Activated T-cell treated with anti-CD3 and anti-CD28 coated beads, Interleukin-2, amount 50 U/mL, for 4 hours (primary cell): Measurements from ENCODE around the gene RSBN1. TPM values are rescaled to one million over a fixed set of nuclear protein-coding genes. Genes with fewer than 3 reads are reported as not detected.

ENCODE experiments used
- ATAC-seq, 2 donors: fragments of 200-7000 bp; cut with Tn5 transposase; one replicate each; pipeline ENCODE4 v1.10.0; 2021
- DNase-seq: peaks from one replicate; pipeline ENCODE4 v3.0.0-alpha.2; 2020
- H3K27me3 Mint-ChIP-seq: one replicate; pipeline ENCODE4 v1.8.0; 2021; ENCODE audit warnings: low read depth, mixed read lengths
- H3K36me3 Mint-ChIP-seq: one replicate; pipeline ENCODE4 v1.8.0; 2022; ENCODE audit warnings: mixed read lengths; ENCODE audit not compliant: insufficient read depth
- H3K4me1 Mint-ChIP-seq: one replicate; pipeline ENCODE4 v1.8.0; 2021; ENCODE audit warnings: low read depth, mixed read lengths
- H3K4me3 Mint-ChIP-seq: one replicate; pipeline ENCODE4 v1.8.0; 2021; ENCODE audit warnings: mild to moderate bottlenecking, moderate library complexity, mixed read lengths
- H3K9me3 Mint-ChIP-seq: one replicate; pipeline ENCODE4 v1.8.0; 2021; ENCODE audit warnings: mixed read lengths
- total RNA-seq, 3 donors: library from RNA; stranded (reverse); gene quantifications; one replicate each; pipeline ENCODE4 v1.2.1, GENCODE V29; 2021

RSBN1 gene
- total RNA-seq, 3 donors from 2014 or later = 15.4 to 20.2 (median 17.2) TPM

DNA sequence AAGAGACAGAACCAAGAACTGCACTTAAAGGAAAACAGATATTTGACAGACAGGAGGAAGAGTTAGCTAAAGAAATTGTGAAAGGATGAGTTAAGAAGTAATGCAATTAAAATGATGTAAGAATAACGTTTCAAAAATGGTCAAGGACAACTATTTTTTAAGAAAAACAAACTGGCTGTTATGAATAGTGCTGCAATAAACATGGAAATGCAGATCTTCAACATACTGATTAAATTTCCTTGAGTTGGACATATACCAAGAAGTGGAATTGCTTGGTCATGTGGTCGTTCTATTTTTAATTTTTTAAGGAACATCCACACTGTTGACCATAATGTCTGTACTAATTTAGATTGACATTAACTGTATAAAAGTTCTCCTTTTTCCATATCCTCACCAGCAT lies 29.9 kb downstream of the RSBN1 start:
- ATAC-seq (no peak), DNase-seq (no peak)
- peaks cover 17% of the 10 kb centered on the region for H3K36me3 Mint-ChIP-seq
- no peak overlapping the region for H3K4me3 Mint-ChIP-seq
- no peaks in the 10 kb centered on the region for H3K27me3 Mint-ChIP-seq
- H3K9me3 Mint-ChIP-seq = no peaks in the 10 kb centered on the region
- H3K4me1 Mint-ChIP-seq = peaks cover 28% of the 10 kb centered on the region

DNA sequence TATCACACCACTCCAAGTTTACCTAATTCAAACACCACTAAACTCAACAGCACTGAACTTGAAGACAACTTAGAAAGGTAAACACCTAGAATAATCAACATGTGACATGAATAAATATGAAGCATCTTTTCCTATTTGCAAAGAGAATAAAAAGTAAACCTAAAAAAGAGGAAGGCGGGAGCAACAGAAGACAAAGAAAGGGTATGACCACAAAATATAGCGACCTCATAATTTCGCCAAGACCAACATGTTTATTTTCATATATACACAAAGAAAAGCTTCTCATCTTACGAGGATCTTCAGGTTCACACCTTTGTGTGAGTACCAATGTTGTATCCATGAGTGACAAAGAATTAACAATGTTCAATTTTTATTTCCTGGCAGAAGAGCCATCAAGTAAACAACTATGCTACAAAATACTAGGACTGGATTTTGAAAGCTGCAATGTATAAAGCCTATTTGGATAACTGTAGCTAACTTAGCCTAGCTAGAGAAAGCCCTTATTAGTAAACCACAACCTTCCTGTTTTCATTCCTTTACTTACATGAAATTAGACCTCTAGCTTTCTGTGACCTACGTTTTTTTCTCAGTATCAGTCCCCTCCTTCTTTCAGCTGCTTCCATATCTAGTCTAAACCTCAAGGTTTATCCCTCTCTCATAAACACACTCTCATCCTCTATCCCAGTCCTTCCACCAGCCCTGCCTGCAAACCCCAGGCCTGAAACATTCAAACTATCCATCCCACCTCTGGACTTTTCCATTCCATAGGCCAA lies 31.7 kb downstream of the RSBN1 start:
- Mint-ChIP-seq H3K27me3 (no peaks in the 10 kb centered on the region), H3K4me3 (no peak overlapping the region), H3K4me1 (peaks cover 11% of the 10 kb centered on the region), H3K36me3 (peaks cover 14% of the 10 kb centered on the region), H3K9me3 (no peaks in the 10 kb centered on the region)
- DNase-seq (no peak), ATAC-seq (peak; percentile 16 to 19)

DNA sequence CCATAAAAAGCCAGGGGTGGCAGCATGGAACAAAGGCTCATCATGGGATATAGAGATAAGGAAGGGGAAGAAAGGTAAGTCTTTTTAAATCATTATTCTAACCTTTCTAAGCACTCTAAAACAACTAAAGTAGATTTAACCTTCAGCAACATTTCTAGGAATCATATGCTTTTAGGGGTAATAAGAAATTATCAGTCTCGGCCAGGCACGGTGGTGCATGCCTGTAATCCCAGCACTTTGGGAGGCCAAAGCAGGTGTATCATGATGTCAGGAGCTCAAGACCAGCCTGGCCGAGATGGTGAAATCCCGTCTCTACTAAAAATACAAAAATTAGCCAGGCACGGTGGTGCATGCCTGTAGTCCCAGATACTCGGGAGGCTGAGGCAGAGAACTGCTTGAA lies 32.7 kb downstream of the RSBN1 start:
- Mint-ChIP-seq H3K4me3 (no peak overlapping the region), H3K36me3 (peaks cover 15% of the 10 kb centered on the region), H3K27me3 (no peaks in the 10 kb centered on the region), H3K4me1 (peaks cover 7% of the 10 kb centered on the region), H3K9me3 (no peaks in the 10 kb centered on the region)
- DNase-seq (no peak), ATAC-seq (no peak)

DNA sequence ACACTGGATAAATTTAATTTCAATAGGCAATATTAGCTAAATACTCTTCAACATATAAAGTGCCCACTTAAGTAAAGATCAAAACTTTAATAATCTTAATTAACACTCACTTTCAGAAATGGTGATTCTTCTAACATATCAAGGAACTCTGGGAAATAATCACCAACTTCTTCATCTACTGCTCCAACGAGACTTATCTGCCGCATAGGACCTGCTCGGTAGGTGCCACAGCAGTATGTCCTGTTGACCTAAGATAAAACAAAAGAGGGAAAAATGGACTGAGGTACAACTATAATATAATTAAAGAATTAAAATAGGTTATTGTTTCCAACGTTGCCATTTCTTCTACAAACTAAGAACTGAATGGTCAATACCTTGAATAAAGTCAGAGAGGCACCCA lies 34.7 kb downstream of the RSBN1 start:
- DNase-seq (no peak), ATAC-seq (no peak)
- Mint-ChIP-seq H3K4me1 (peaks cover 7% of the 10 kb centered on the region), H3K4me3 (no peak overlapping the region), H3K36me3 (peaks cover 20% of the 10 kb centered on the region), H3K27me3 (no peaks in the 10 kb centered on the region), H3K9me3 (no peaks in the 10 kb centered on the region)

DNA sequence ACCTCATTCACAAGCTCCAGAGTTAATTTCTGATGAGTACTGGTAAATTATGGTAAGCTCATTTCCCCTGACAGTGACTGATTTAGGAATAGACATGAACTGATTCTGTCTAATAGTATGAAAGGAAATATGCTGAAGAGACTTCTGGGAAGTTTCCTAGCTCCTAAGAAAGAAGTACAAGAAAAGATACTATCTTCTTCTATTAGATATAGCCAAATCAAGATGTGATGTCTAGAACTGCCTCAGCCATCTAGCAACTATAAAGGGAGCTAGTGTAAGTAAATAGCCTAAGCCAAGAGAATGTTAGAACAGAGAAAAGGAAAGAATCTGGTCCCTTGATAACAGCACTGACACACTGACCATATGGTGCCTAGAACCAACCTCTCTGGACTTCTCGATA lies 42.2 kb downstream of the RSBN1 start:
- Mint-ChIP-seq H3K36me3 (peaks cover 41% of the 10 kb centered on the region), H3K9me3 (no peaks in the 10 kb centered on the region), H3K4me3 (no peak overlapping the region), H3K27me3 (no peaks in the 10 kb centered on the region), H3K4me1 (peaks cover 29% of the 10 kb centered on the region)
- ATAC-seq = no peak
- no peak for DNase-seq

DNA sequence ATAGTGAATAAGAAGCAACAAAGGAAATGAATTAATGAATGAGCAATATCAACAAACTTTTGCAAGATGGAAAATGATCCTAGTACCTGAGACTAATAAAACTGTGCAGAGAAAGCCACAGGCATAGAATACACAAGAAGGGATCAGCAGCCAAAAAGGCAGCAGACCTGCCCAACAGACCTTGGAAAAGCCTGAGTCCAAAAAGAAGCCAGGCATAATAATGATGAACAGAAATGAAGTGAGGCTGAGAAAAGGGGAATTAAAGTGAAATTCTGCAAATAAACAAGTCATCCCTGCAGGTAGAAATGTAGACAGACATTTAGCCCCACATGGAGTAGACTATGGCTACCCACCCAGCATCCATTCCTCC lies 42.7 kb downstream of the RSBN1 start:
- H3K4me3 Mint-ChIP-seq = no peak overlapping the region
- H3K36me3 Mint-ChIP-seq = peaks cover 41% of the 10 kb centered on the region
- H3K27me3 Mint-ChIP-seq = no peaks in the 10 kb centered on the region
- peaks cover 29% of the 10 kb centered on the region for H3K4me1 Mint-ChIP-seq
- H3K9me3 Mint-ChIP-seq = no peaks in the 10 kb centered on the region
- DNase-seq (no peak), ATAC-seq (no peak)

DNA sequence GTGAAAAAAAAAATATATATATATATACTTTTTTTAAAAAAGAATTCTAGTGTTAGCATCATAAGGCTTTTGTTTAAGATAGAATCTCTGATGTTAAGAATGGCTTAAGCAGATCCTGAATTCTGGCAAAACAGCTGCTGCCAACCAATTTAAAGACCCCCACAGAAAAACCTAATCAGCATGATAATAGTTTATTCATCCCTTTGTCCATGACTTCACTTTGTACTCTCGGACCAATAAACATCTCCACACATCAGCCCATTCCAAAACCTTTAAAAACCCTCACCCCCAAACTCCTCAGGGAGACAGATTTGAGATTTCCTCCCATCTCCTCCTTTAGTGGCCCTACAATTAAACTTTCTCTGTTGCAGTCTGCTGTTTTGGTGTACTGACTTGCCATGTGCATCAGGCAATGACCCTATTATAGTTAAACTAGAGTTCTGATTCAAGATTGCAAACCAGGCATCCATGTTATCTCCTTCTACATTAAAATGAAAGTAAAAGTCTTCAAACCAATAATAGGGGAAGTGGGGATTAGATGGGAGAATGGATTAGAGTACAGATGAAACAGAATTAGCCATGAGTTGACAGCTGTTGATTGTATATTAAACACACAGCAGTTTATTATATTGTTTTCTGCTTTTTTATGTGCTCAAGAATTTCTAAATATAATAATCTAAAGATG lies 43.2 kb downstream of the RSBN1 start:
- no peak overlapping the region for H3K4me3 Mint-ChIP-seq
- peaks cover 29% of the 10 kb centered on the region for H3K4me1 Mint-ChIP-seq
- DNase-seq = no peak
- H3K27me3 Mint-ChIP-seq = no peaks in the 10 kb centered on the region
- peaks cover 42% of the 10 kb centered on the region for H3K36me3 Mint-ChIP-seq
- H3K9me3 Mint-ChIP-seq = no peaks in the 10 kb centered on the region
- no peak for ATAC-seq

DNA sequence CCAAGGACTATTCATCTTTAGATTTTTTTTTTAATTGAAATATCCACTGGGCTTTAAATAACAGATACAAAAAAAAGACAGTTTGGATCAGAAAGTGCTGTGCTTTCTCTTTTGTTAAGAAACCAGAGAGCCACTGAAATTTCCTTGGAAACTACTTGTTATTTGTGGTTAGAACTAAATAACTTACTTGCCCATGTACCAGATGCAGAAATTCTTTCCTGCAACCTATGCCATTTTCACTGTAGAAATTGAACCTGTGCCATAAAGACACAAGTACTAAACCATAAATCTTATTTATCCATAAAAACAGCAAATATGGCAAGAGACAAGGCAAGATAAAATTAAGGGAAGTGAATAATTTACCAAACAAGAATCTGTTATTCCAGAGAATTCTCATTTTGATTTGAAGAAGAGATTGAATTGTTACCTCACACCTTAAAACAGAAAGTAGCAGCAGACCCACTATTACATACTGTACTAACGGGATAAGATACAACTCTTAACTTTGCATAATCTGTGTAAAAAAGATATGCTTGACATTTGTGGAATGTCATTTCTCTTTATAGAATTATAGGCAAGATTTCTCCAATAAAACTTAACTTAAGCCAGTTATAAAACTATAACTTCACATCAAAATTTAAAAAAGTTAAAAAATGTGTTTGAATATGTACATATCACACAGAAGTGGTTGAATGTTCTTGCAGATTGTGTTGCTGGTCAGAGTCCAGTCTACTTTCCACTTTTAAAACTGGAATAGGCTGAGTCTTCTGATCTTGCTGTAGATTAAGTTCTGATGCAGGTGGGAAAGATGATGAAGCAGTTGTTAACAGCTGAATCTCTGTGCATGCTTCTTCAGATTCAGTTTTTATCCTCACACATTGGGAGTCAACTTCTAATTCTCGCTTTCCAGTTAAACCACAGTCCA lies 46.7 kb downstream of the RSBN1 start:
- no peak for ATAC-seq
- Mint-ChIP-seq H3K4me3 (no peak overlapping the region), H3K36me3 (peaks cover 32% of the 10 kb centered on the region), H3K9me3 (no peaks in the 10 kb centered on the region), H3K4me1 (peaks cover 23% of the 10 kb centered on the region), H3K27me3 (no peaks in the 10 kb centered on the region)
- DNase-seq = no peak

DNA sequence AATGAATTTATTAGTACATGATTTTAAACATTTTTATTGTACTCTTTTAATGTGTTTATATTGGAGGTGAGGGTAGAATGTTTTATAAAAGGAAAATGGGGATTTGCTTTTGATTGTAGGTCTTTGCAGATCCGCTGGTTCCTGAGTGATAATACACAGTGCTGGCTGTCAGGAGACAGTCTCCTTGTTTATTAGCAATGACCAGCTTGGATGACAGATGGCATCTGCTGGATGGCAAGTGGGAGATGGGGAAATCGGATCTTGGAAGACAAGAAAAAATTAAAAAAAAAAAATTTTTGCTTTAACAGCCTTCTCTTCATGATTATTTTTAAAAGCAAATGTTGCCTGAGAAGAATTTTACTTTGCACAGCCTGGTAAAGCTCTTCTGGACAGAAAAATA lies 48.6 kb downstream of the RSBN1 start:
- Mint-ChIP-seq H3K9me3 (no peaks in the 10 kb centered on the region), H3K4me3 (no peak overlapping the region), H3K36me3 (peaks cover 26% of the 10 kb centered on the region), H3K4me1 (peaks cover 12% of the 10 kb centered on the region), H3K27me3 (no peaks in the 10 kb centered on the region)
- ATAC-seq (no peak), DNase-seq (no peak)

DNA sequence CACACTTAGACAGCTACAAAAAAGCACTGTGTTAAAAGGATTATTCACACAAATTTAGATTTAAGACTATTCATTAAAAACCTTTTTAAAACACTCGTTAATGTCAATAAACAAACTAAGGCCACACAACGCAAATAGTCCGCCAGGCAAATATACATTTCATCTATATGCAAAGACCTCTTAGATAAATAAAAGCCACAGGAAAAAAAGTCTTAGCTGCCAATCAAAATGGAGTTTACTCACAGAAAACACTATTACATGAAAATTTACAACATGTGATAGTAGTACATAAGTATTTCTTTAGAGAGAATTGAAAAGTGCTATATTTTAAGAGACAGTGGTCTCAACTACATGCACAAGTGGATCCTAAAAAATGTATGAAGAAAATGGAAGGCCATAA lies 50.3 kb downstream of the RSBN1 start:
- Mint-ChIP-seq H3K4me1 (peaks cover 16% of the 10 kb centered on the region), H3K27me3 (no peaks in the 10 kb centered on the region), H3K36me3 (peaks cover 15% of the 10 kb centered on the region), H3K9me3 (no peaks in the 10 kb centered on the region), H3K4me3 (no peak overlapping the region)
- ATAC-seq = no peak
- no peak for DNase-seq

DNA sequence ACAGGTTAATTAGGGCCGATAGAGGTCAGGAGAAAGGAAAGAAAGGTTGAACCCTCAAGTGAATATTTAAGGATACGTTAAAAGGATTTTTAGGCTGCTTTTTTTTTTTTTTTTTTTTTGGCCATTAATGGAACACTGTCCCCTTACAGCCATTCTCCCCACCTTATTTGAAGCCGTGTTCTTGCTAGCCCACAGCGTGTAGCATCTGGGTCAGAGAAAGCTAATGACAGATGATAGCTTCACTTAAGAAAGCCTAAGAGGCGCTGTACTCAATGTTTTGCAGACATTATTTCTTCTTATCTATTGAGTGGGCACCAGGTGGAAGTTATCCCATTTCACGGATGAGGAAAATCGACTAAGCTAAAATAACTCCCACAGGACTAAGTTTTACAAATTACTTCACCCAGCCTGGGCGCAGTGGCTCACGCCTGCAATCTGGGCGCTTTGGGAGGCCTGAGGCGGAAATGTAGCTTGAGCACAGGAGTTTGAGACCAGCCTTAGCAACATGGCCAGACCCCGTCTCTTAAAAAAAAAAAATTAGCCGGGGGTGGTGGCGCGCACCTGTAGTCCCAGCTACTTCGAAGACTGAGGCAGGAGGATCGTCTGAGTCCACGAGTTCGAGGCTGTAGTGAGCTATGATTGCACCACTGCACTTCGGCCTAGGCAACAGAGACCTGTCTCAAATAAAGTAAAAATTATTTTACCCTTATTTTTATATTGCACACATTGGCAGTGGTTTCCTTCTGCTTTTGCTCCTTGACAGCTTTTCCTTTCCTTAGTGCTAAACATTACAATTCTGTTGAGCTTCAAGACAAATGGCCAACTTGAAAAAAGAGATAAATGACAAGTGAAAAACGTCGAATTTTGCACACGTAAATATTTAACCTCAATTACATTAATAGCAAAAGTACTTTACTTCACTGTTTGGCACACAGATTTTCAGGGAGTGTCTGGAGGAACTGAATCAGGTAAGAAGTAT lies 51.9 kb downstream of the RSBN1 start:
- H3K4me1 Mint-ChIP-seq = peaks cover 16% of the 10 kb centered on the region
- peak overlapping the region; percentile 88 for H3K4me3 Mint-ChIP-seq
- H3K9me3 Mint-ChIP-seq = no peaks in the 10 kb centered on the region
- H3K36me3 Mint-ChIP-seq = peaks cover 4% of the 10 kb centered on the region
- no peak for DNase-seq
- no peaks in the 10 kb centered on the region for H3K27me3 Mint-ChIP-seq
- ATAC-seq = no peak

DNA sequence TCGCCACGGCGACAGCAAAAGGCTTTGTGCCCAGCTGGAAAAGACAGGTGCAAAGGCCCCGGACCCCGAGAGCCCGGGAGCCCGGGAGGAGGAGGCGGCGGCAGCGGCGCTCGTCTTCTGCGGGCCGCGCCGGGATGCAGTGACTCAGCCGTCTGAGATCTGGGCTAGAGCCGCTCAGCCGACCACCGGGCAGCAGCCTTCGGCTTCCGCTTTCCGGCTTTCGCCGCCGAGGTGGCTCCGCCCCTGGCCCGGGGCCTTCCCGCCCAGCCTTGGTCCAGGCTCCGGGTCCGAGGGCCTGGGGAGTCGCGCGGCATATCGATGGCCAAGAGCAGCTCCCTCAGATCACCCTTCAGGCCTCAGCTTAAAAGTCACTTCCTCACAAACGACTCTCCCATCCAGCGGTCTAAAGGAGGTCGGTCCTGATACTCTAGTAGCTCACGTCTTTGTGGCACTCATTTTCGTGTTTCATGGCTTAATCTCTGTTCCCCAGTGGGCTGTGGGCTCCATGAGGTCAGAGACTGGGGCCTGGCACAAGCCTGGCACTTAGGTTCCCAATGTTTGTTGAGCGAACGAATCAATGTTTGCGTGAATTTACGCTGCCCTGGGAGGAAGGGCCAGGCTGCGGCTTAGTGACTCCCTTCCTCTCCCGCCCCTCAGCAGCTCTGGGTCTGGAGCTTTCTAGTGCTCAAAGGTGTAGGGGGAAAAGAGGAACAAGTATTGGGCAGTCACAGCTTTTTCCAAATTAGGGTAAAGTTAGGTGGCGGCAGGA lies 52.8 kb downstream of the RSBN1 start, which contains the start of gene PHTF1:
PHTF1 (minus strand) TSS at position 154 of the 769 bp plus-strand sequence. CDS start 783 bp downstream, outside the sequence.
- peak; percentile 35 for DNase-seq
- peak; percentile 88 to 89 for ATAC-seq
- Mint-ChIP-seq H3K4me1 (peaks cover 16% of the 10 kb centered on the region), H3K4me3 (peak within 1 kb of the TSS; percentile 88), H3K9me3 (no peaks in the 10 kb centered on the region), H3K36me3 (peaks cover 2% of the 10 kb centered on the region), H3K27me3 (no peaks in the 10 kb centered on the region)
